Cardiac muscle cell (in vitro differentiated cells and primary cell): ENCODE measurements around the gene RRP9. TPM values are rescaled to one million over a fixed set of nuclear protein-coding genes. Genes with fewer than 3 reads are reported as not detected.

Experiments used
- DNase-seq, 2 donors: peaks; one replicate each; pipeline versions ENCODE4 v3.0.0 to v3.0.0-alpha.2; 2010 to 2017; ENCODE audit warnings: low read depth in 1 of 2, low spot score in 1 of 2
- H3K27ac ChIP-seq: fragments of 200-600 bp; sonication (generic); 2 replicates; pipeline ENCODE4 v1.5.1; 2016
- H3K27me3 ChIP-seq: fragments of 200-600 bp; sonication (generic); 2 replicates; pipeline ENCODE4 v1.6.0; 2016; ENCODE audit warnings: control low read depth
- H3K36me3 ChIP-seq: fragments of 200-600 bp; sonication (generic); 2 replicates; pipeline ENCODE4 v1.5.1; 2016; ENCODE audit warnings: control low read depth
- H3K4me1 ChIP-seq: fragments of 200-600 bp; sonication (generic); 2 replicates; pipeline ENCODE4 v1.8.1; 2017; ENCODE audit warnings: low read depth, mild to moderate bottlenecking, mixed run types
- H3K4me3 ChIP-seq: fragments of 200-600 bp; sonication (generic); 2 replicates; pipeline ENCODE4 v1.5.1; 2016; ENCODE audit warnings: mild to moderate bottlenecking
- H3K9me3 ChIP-seq: fragments of 200-600 bp; sonication (generic); 2 replicates; pipeline ENCODE4 v1.5.1; 2017; ENCODE audit warnings: low read depth, mild to moderate bottlenecking, control low read depth
- polyA plus RNA-seq: library from polyadenylated mRNA; unstranded; fragments of >200 nt; fragmentation: Nextera tagmentation; extraction: Ambion mirVana; gene quantifications from 2 replicates; pipeline ENCODE4 v1.2.1, GENCODE V29; 2016
- total RNA-seq: library from RNA; depleted of rRNA; stranded (reverse); fragments of >200 nt; gene quantifications from 2 replicates; pipeline ENCODE4 v1.2.3, GENCODE V29; 2016
- TF ChIP-seq, protein P1 (sequence below): IDR thresholded peaks from 2 replicates; pipeline ENCODE4 v1.5.1; 2012; ENCODE audit warnings: low read depth, mild to moderate bottlenecking, low read length

Gene RRP9
- total and polyA plus RNA-seq, 2 experiments from 2014 or later, result 22.3 to 38.2 TPM

DNA sequence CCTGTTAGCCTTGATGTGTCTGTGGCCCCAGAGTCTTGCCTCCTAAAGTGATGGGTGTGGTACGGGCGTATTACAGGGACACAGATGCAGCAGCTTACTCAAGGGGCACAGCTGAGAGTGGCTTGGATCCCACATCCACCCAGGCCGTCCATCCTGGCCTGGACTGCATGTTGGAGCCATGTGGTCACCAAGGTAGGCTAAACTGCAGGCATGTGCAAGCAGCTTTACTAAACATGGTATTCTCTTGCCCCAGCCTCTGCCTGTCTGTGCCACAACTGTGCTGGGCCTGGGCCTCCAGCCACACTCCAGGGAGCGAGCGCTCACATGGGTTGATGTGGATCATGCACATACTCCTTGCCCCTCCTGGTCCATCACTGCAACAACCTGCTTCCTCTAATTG, 7.4 kb upstream of the RRP9 start:
- Histone ChIP-seq H3K36me3 (no peaks in the 10 kb centered on the region), H3K4me1 (peaks cover 7% of the 10 kb centered on the region), H3K27ac (no peak overlapping the region), H3K4me3 (no peak overlapping the region), H3K9me3 (no peaks in the 10 kb centered on the region), H3K27me3 (peaks cover 7% of the 10 kb centered on the region)
- TF ChIP-seq, protein P1, sequence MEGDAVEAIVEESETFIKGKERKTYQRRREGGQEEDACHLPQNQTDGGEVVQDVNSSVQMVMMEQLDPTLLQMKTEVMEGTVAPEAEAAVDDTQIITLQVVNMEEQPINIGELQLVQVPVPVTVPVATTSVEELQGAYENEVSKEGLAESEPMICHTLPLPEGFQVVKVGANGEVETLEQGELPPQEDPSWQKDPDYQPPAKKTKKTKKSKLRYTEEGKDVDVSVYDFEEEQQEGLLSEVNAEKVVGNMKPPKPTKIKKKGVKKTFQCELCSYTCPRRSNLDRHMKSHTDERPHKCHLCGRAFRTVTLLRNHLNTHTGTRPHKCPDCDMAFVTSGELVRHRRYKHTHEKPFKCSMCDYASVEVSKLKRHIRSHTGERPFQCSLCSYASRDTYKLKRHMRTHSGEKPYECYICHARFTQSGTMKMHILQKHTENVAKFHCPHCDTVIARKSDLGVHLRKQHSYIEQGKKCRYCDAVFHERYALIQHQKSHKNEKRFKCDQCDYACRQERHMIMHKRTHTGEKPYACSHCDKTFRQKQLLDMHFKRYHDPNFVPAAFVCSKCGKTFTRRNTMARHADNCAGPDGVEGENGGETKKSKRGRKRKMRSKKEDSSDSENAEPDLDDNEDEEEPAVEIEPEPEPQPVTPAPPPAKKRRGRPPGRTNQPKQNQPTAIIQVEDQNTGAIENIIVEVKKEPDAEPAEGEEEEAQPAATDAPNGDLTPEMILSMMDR, result no peak
- no peak for DNase-seq

DNA sequence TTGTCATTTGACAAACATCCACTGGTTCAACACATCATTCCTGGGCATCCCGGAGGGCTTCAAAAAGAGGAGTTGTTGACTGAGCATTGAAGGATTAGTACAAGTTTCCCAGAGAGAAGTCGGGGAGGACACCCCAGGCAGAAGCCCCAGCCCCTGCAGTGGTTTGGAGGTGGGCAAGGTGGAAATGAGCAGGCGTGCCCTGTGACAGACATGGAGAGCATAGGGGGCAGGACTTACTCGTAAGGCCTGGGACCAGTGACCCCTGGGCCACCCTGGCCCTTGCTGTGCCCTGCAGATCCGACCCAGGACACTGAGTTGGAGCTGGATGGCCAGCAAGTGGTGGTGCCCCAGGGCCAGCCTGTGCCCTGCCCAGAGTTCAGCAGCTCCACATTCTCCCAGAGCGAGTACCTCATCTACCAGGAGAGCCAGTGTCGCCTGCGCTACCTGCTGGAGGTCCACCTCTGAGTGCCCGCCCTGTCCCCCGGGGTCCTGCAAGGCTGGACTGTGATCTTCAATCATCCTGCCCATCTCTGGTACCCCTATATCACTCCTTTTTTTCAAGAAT, 6.4 kb upstream of the RRP9 start:
- Histone ChIP-seq H3K9me3 (no peaks in the 10 kb centered on the region), H3K36me3 (no peaks in the 10 kb centered on the region)
- TF ChIP-seq, protein P1, result no peak

DNA sequence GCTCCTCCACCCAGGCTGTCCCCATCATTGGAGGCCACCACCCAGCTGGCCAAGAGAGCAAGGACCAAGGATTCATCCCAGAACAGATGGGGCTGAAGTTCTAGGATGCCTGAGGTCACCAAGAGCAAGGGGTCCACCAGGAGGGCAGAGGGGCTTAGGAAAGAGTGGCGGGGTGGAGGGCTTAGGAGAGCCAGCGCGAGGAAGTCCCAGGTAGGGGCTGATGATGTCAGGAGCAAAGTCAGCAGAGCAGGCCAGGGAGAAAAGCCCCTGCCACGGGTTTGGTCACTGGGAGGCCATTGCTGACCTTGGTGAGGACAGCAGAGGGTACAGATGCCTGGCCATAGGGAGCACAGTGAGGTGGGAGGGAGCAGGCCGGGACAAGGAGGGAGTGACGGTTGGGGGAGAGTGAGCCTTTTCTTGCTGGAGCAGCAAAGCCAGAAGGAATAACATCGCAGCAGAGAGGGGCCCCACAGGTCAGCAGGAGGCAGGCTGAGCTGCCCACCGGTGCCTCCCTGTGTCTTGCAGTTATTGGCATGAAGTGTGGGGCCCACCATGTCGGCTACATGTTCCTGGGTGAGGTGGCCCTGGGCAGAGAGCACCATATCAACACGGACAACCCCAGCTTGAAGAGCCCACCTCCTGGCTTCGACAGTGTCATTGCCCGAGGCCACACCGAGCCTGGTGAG, 5.7 kb upstream of the RRP9 start:
- Histone ChIP-seq H3K36me3 (no peaks in the 10 kb centered on the region), H3K9me3 (no peaks in the 10 kb centered on the region), H3K4me3 (no peak overlapping the region), H3K4me1 (peaks cover 7% of the 10 kb centered on the region), H3K27ac (no peak overlapping the region), H3K27me3 (no peaks in the 10 kb centered on the region)
- TF ChIP-seq, protein P1, result no peak
- no peak for DNase-seq

More for the DNA sequence above, 6.4 kb upstream of the RRP9 start:
- DNase-seq, result no peak
- Histone ChIP-seq H3K27me3 (no peaks in the 10 kb centered on the region), H3K4me3 (no peak overlapping the region), H3K4me1 (peaks cover 3% of the 10 kb centered on the region), H3K27ac (no peak overlapping the region)

DNA sequence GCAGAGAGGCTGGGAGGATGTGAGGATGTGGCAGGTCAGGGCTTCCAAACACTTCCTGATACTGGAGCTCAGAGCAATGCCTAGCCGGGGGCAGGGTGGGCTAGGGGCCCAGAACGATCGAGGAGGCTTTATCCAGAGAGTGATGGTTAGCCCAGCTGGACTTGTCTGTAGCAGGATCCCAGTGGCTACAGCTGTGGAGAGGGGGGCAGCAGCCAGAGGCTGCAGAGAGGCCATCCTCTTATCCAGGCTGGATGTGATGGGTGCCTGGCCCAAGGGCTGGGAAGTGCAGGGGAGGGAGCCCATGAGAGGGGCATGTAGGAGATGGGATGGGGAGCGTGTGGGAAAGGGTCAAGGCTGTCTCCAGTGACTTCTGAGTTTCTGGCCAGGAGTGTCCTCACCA, 5.1 kb upstream of the RRP9 start:
- no peak for DNase-seq
- H3K27me3 ChIP-seq, result no peaks in the 10 kb centered on the region
- H3K27ac ChIP-seq, result no peak overlapping the region
- H3K9me3 ChIP-seq, result no peaks in the 10 kb centered on the region
- TF ChIP-seq, protein P1, result no peak
- peaks cover 8% of the 10 kb centered on the region for H3K4me1 ChIP-seq
- no peak overlapping the region for H3K4me3 ChIP-seq
- H3K36me3 ChIP-seq, result no peaks in the 10 kb centered on the region

DNA sequence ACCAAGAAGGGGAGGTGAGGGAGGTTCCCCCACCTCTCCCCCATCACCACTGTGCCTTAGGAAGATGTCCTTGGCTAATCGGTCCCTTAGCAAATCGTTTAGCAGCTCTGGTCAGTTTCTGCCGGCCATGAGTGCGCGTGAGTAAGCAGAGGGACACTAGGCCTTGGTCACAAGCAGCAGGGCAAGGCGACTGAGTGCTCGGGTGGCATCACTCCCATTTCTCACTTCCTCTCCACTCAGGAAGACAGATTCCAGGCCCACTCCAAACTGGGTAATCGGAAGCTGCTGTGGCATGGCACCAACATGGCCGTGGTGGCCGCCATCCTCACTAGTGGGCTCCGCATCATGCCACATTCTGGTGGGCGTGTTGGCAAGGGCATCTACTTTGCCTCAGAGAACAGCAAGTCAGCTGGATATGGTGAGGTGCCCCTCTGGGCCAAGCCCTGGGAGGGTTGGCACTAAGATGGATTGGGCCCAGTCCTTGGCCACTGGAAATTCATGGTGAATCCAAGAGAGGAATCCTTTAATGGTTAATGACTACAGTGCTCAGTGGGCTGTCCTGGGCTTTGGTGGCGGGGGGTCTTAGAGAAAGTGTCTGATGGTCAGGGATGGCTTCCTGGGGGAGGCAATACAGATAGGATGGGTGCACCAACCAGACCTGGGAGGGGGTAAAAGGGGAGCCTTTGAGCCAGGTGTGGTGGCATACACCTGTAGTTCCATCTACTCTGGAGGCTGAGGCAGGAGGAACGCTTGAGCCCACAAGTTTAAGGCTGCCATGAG, 4.4 kb upstream of the RRP9 start:
- no peaks in the 10 kb centered on the region for H3K36me3 ChIP-seq
- no peak overlapping the region for H3K4me3 ChIP-seq
- TF ChIP-seq, protein P1, result no peak
- peaks cover 9% of the 10 kb centered on the region for H3K4me1 ChIP-seq
- DNase-seq, result no peak
- no peaks in the 10 kb centered on the region for H3K9me3 ChIP-seq
- H3K27ac ChIP-seq, result no peak overlapping the region
- no peaks in the 10 kb centered on the region for H3K27me3 ChIP-seq
